HepG2 (cell line): ENCODE results near the gene DND1. TPM values are rescaled to one million over a fixed set of nuclear protein-coding genes. Genes with fewer than 3 reads are reported as not detected.

Experiments
- AHR ChIP-seq: IDR thresholded peaks from 2 replicates; pipeline ENCODE4 v1.6.1; 2018; ENCODE audit warnings: missing genetic modification reagents, missing compliant biosample characterization
- BCL6 ChIP-seq: IDR thresholded peaks from 2 replicates; pipeline ENCODE4 v1.6.1; 2016; ENCODE audit warnings: missing genetic modification reagents, missing compliant biosample characterization
- CSRNP1 ChIP-seq: sonication (generic); formaldehyde crosslinking; IDR thresholded peaks from 2 replicates; pipeline ENCODE4 v1.8.1; 2023; ENCODE audit warnings: mild to moderate bottlenecking, missing genetic modification reagents
- E2F1 ChIP-seq: sonication (generic); formaldehyde crosslinking; IDR thresholded peaks from 2 replicates; pipeline ENCODE4 v1.5.0; 2020; ENCODE audit warnings: missing genetic modification reagents
- HMGXB3 ChIP-seq: sonication (generic); formaldehyde crosslinking; IDR thresholded peaks from 2 replicates; pipeline ENCODE4 v1.4.0; 2020; ENCODE audit warnings: missing genetic modification reagents, borderline replicate concordance
- HNRNPUL1 ChIP-seq: fragments of 200-400 bp; formaldehyde crosslinking; IDR thresholded peaks from 2 replicates; pipeline ENCODE4 v1.6.1; 2017; ENCODE audit warnings: low read depth, mild to moderate bottlenecking, low read length, moderate library complexity
- IRF2 ChIP-seq: IDR thresholded peaks from 2 replicates; pipeline ENCODE4 v1.6.1; 2018; ENCODE audit warnings: missing genetic modification reagents, missing compliant biosample characterization
- JUN ChIP-seq: sonication (generic); formaldehyde crosslinking; IDR thresholded peaks from 2 replicates; pipeline ENCODE4 v1.4.0; 2020; ENCODE audit warnings: mild to moderate bottlenecking, missing genetic modification reagents
- KLF16 ChIP-seq, 2 experiments: sonication (generic) in 1 of 2; formaldehyde crosslinking in 1 of 2; IDR thresholded peaks; 2 replicates each; pipeline versions ENCODE4 v1.6.1 to v1.8.0; 2016 to 2023; ENCODE audit warnings: missing genetic modification reagents in 2 of 2, missing compliant biosample characterization in 1 of 2
- MIXL1 ChIP-seq: IDR thresholded peaks from 2 replicates; pipeline ENCODE4 v1.6.1; 2016
- PCBP2 ChIP-seq: fragments of 200-400 bp; formaldehyde crosslinking; optimal IDR thresholded peaks from 2 replicates; pipeline ENCODE3; 2018; ENCODE audit warnings: low read length, low read depth; ENCODE audit not compliant: poor library complexity, severe bottlenecking
- SRSF9 ChIP-seq: fragments of 200-400 bp; formaldehyde crosslinking; IDR thresholded peaks from 2 replicates; pipeline ENCODE4 v1.6.1; 2018; ENCODE audit warnings: borderline replicate concordance, mild to moderate bottlenecking, low read depth, low read length; ENCODE audit not compliant: insufficient read depth, poor library complexity, severe bottlenecking
- TSC22D2 ChIP-seq: sonication (generic); formaldehyde crosslinking; IDR thresholded peaks from 2 replicates; pipeline ENCODE4 v1.5.1; 2020; ENCODE audit warnings: missing genetic modification reagents, mild to moderate bottlenecking, borderline replicate concordance
- ZBTB33 ChIP-seq: sonication (generic); formaldehyde crosslinking; IDR thresholded peaks from 2 replicates; pipeline ENCODE4 v1.4.0; 2020; ENCODE audit warnings: missing genetic modification reagents
- ZNF614 ChIP-seq: IDR thresholded peaks from 2 replicates; pipeline ENCODE4 v1.6.1; 2018; ENCODE audit warnings: missing biosample characterization, missing genetic modification reagents, inconsistent platforms, borderline replicate concordance
- ZNF639 ChIP-seq: conservative IDR thresholded peaks from 2 replicates; pipeline ENCODE4 v1.6.1; 2018; ENCODE audit warnings: missing genetic modification reagents
- ZNF782 ChIP-seq: sonication (generic); formaldehyde crosslinking; IDR thresholded peaks from 2 replicates; pipeline ENCODE4 v1.4.0; 2020; ENCODE audit warnings: missing genetic modification reagents, mild to moderate bottlenecking, borderline replicate concordance
- ZNF841 ChIP-seq: sonication (generic); formaldehyde crosslinking; IDR thresholded peaks from 2 replicates; pipeline ENCODE4 v1.8.1; 2023; ENCODE audit warnings: missing genetic modification reagents, borderline replicate concordance
- polyA plus RNA-seq, 8 experiments: library from polyadenylated mRNA; depleted of rRNA in 3 of 8; stranded (reverse) in 7 of 8; unstranded in 1 of 8; fragments of >200 nt; fragmentation: Illumina TruSeq in 4 of 8; extraction: Trizol in 4 of 8; gene quantifications; 2 replicates each; pipeline versions ENCODE4 v1.2.1 to v1.2.3, GENCODE V29; 2011 to 2016; ENCODE audit warnings: low read depth in 4 of 8, missing spikeins in 1 of 8, mixed read lengths in 1 of 8; ENCODE audit not compliant: insufficient read depth in 1 of 8
- total RNA-seq, 5 experiments: library from RNA; depleted of rRNA; stranded (reverse); fragments of >200 nt; fragmentation: Illumina TruSeq; extraction: Trizol; gene quantifications; 2 replicates each; pipeline ENCODE4 v1.2.3, GENCODE V29; 2016; ENCODE audit warnings: low read depth in 1 of 5

The DND1 gene
- total and polyA plus RNA-seq, 2 of the 13 experiments (the other 11 are each of a cell fraction or from before 2014, with no cell fraction given), result 0.48 to 0.55 TPM

GRCh38 chr5:140710899-140711552 lies 37.6 kb upstream of the DND1 start (continued):
- TF ChIP-seq ZNF782 (CRISPR knock-in tag), result no peak
- no peak for TF ChIP-seq ZNF639
- TF ChIP-seq IRF2 (CRISPR knock-in tag), result peak; percentile 66; the same call in 1 of the 2 replicates
- TF ChIP-seq CSRNP1 (CRISPR knock-in tag), result 0 out of 2 replicates have a peak, but pooled peaks have one; percentile 32
- peak in 1 of 2 experiments; percentile 88; a peak in 2 of 4 replicates for TF ChIP-seq KLF16 (CRISPR knock-in tag; IDR thresholded peaks at IDR 0.05)
- no peak for TF ChIP-seq TSC22D2 (CRISPR knock-in tag)
- peak; percentile 57; the same call in 1 of the 2 replicates for TF ChIP-seq ZNF614 (CRISPR knock-in tag)
- no peak for TF ChIP-seq E2F1 (CRISPR knock-in tag)
- peak; percentile 84; the same call in 1 of the 2 replicates for TF ChIP-seq HMGXB3
- TF ChIP-seq ZNF841 (CRISPR knock-in tag), result no peak
- TF ChIP-seq SRSF9, result no peak
- no peak for TF ChIP-seq PCBP2
- TF ChIP-seq BCL6 (CRISPR knock-in tag), result peak; percentile 56; the same call in 1 of the 2 replicates
- TF ChIP-seq AHR (CRISPR knock-in tag), result 0 out of 2 replicates have a peak, but pooled peaks have one; percentile 47
- TF ChIP-seq HNRNPUL1, result no peak
- peak; percentile 83 for TF ChIP-seq MIXL1 (CRISPR knock-in tag)
- peak; percentile 42; the same call in 1 of the 2 replicates for TF ChIP-seq ZBTB33
- TF ChIP-seq JUN (CRISPR knock-in tag), result no peak
